Endodermal cell (in vitro differentiated cells): ENCODE results near the gene WDR47. TPM values are rescaled to one million over a fixed set of nuclear protein-coding genes. Genes with fewer than 3 reads are reported as not detected.

Experiments
- DNase-seq: peaks from one replicate; pipeline ENCODE4 v3.0.0-alpha.2; 2017
- H3K27ac ChIP-seq: 2 replicates; pipeline ENCODE4 v1.5.1; 2013; ENCODE audit warnings: mild to moderate bottlenecking, low read depth, low read length, moderate library complexity
- H3K27me3 ChIP-seq: 2 replicates; pipeline ENCODE4 v1.6.1; 2013; ENCODE audit warnings: mild to moderate bottlenecking, low read length, moderate library complexity; ENCODE audit not compliant: insufficient read depth, control insufficient read depth, poor library complexity, severe bottlenecking
- H3K36me3 ChIP-seq: 2 replicates; pipeline ENCODE4 v1.7.0; 2013; ENCODE audit warnings: mild to moderate bottlenecking, low read length, moderate library complexity; ENCODE audit not compliant: control insufficient read depth, insufficient read depth
- H3K4me1 ChIP-seq: one replicate; pipeline ENCODE4 v1.7.0; 2013; ENCODE audit warnings: low read length; ENCODE audit not compliant: control insufficient read depth, insufficient read depth
- H3K4me3 ChIP-seq: 2 replicates; pipeline ENCODE4 v1.5.1; 2013; ENCODE audit warnings: mild to moderate bottlenecking, low read length, moderate library complexity
- H3K9ac ChIP-seq: 2 replicates; pipeline ENCODE4 v1.6.1; 2013; ENCODE audit warnings: mild to moderate bottlenecking, low read length, moderate library complexity; ENCODE audit not compliant: poor library complexity, severe bottlenecking; ENCODE audit errors: extremely low read depth
- H3K9me3 ChIP-seq: 2 replicates; pipeline ENCODE4 v1.6.1; 2013; ENCODE audit warnings: mild to moderate bottlenecking, low read length, moderate library complexity; ENCODE audit not compliant: control insufficient read depth
- H3K27ac Mint-ChIP-seq: 2 replicates; pipeline ENCODE4 v1.8.0; 2020; ENCODE audit warnings: mixed read lengths
- H3K27me3 Mint-ChIP-seq: 2 replicates; pipeline ENCODE4 v1.8.0; 2021; ENCODE audit warnings: mild to moderate bottlenecking, mixed read lengths; ENCODE audit not compliant: insufficient read depth
- H3K36me3 Mint-ChIP-seq: 2 replicates; pipeline ENCODE4 v1.8.0; 2020; ENCODE audit warnings: low read depth, mixed read lengths
- H3K4me1 Mint-ChIP-seq: 2 replicates; pipeline ENCODE4 v1.8.0; 2020; ENCODE audit warnings: mixed read lengths
- H3K4me3 Mint-ChIP-seq: 2 replicates; pipeline ENCODE4 v1.8.0; 2020; ENCODE audit warnings: mild to moderate bottlenecking, moderate library complexity, mixed read lengths
- H3K9me3 Mint-ChIP-seq: 2 replicates; pipeline ENCODE4 v1.8.0; 2020; ENCODE audit warnings: mild to moderate bottlenecking, mixed read lengths
- WGBS, 2 experiments: methylation state at CpG; one replicate each; pipeline versions ENCODE4 v1.1.5 to v1.1.7; 2013; ENCODE audit warnings: missing lambda C conversion rate in 2 of 2, mixed read lengths in 1 of 2; ENCODE audit not compliant: insufficient coverage in 1 of 2, insufficient read length in 1 of 2; 5-methylcytosine and 5-hydroxymethylcytosine counted together
- total RNA-seq, 2 donors: library from RNA; stranded (reverse); fragmentation: NEBNext Ultra II Directional in 1 of 2; extraction: Animal tissue kit (Norgen Biotek cat#: 25700) in 1 of 2; gene quantifications; 2 replicates in 1 of 2; 3 replicates in 1 of 2; pipeline ENCODE4 v1.2.1, GENCODE V29; 2021
- TF ChIP-seq, protein P1 (sequence below): fragments of 200-600 bp; sonication (generic); conservative IDR thresholded peaks from 2 replicates; pipeline ENCODE4 v1.5.0; 2021; ENCODE audit warnings: antibody characterized with exemption, mild to moderate bottlenecking

The WDR47 gene
- total RNA-seq, 2 donors from 2014 or later, result 7.5 to 9.2 TPM

- H3K27me3 Mint-ChIP-seq, result peaks cover 2% of the 10 kb centered on the region
- H3K27ac Mint-ChIP-seq, result no peak overlapping the region
- no peak overlapping the region for H3K27ac ChIP-seq
- H3K4me3 ChIP-seq, result no peak overlapping the region
- no peaks in the 10 kb centered on the region for H3K27me3 ChIP-seq
- H3K36me3 Mint-ChIP-seq, result no peaks in the 10 kb centered on the region
- H3K4me3 Mint-ChIP-seq, result no peak overlapping the region
- H3K9ac ChIP-seq, result no peak overlapping the region
- WGBS, 2 experiments, result 67 to 100% methylated on average over 1 to 2 of the region's 2 CpGs
- H3K4me1 Mint-ChIP-seq, result no peaks in the 10 kb centered on the region
- H3K9me3 Mint-ChIP-seq, result peaks cover 11% of the 10 kb centered on the region
- no peaks in the 10 kb centered on the region for H3K36me3 ChIP-seq
- no peaks in the 10 kb centered on the region for H3K9me3 ChIP-seq
- TF ChIP-seq, protein P1, sequence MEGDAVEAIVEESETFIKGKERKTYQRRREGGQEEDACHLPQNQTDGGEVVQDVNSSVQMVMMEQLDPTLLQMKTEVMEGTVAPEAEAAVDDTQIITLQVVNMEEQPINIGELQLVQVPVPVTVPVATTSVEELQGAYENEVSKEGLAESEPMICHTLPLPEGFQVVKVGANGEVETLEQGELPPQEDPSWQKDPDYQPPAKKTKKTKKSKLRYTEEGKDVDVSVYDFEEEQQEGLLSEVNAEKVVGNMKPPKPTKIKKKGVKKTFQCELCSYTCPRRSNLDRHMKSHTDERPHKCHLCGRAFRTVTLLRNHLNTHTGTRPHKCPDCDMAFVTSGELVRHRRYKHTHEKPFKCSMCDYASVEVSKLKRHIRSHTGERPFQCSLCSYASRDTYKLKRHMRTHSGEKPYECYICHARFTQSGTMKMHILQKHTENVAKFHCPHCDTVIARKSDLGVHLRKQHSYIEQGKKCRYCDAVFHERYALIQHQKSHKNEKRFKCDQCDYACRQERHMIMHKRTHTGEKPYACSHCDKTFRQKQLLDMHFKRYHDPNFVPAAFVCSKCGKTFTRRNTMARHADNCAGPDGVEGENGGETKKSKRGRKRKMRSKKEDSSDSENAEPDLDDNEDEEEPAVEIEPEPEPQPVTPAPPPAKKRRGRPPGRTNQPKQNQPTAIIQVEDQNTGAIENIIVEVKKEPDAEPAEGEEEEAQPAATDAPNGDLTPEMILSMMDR, result no peak
- DNase-seq, result no peak
- H3K4me1 ChIP-seq, result no peaks in the 10 kb centered on the region
Observed at GRCh38 chr1:109048335-109048734, 6.4 kb upstream of the WDR47 start.

DNA sequence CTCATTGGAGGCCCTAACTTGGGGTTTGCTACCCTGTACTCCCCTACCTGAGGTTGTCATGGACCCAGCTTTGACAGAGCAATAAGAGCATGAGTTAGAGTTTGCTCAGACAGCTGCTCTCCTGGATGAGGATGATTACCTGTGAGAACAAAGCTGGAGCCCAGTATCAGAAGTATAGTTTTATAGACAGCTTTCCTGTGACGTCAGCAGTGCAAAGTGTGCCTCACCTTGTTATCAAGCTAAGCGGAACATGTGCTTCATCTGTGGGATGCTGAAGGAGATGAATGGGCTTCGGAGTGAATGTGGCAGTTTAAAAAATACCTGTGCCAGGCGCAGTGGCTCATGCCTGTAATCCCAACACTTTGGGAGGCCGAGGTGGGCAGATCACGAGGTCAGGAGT lies 5.4 kb upstream of the WDR47 start:
- TF ChIP-seq, protein P1, result no peak
- Mint-ChIP-seq H3K4me3 (no peak overlapping the region), H3K36me3 (no peaks in the 10 kb centered on the region), H3K4me1 (no peaks in the 10 kb centered on the region), H3K9me3 (peaks cover 4% of the 10 kb centered on the region), H3K27ac (no peak overlapping the region), H3K27me3 (peaks cover 2% of the 10 kb centered on the region)
- Histone ChIP-seq H3K36me3 (no peaks in the 10 kb centered on the region), H3K9me3 (no peaks in the 10 kb centered on the region), H3K27ac (no peak overlapping the region), H3K27me3 (no peaks in the 10 kb centered on the region), H3K4me3 (no peak overlapping the region), H3K9ac (no peak overlapping the region), H3K4me1 (no peaks in the 10 kb centered on the region)
- no peak for DNase-seq
- WGBS, 2 experiments, result 82 to 93% methylated on average over 6 of the region's 6 CpGs

DNA sequence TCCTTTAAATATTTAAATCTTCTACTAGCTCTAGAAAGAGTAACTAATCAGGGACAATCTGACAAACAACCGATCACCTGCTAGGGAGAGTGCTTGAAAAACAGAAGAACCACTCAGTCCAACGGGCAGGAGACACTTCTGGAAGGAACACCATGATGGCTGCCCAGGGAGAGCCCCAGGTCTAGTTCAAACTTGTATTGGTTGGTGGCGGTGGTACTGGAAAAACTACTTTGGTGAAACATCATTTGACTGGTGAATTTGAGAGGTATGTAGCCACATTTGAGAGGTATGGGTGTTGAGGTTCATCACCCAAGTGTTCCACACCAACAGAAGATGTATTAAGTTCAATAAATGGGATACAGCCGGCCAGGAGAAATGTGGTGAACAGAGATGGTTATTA lies 4.8 kb upstream of the WDR47 start:
- Histone ChIP-seq H3K9ac (no peak overlapping the region), H3K9me3 (no peaks in the 10 kb centered on the region), H3K27ac (no peak overlapping the region), H3K36me3 (no peaks in the 10 kb centered on the region), H3K27me3 (no peaks in the 10 kb centered on the region), H3K4me1 (no peaks in the 10 kb centered on the region), H3K4me3 (no peak overlapping the region)
- TF ChIP-seq, protein P1, result no peak
- no peaks in the 10 kb centered on the region for H3K9me3 Mint-ChIP-seq
- peaks cover 2% of the 10 kb centered on the region for H3K27me3 Mint-ChIP-seq
- no peaks in the 10 kb centered on the region for H3K36me3 Mint-ChIP-seq
- H3K27ac Mint-ChIP-seq, result no peak overlapping the region
- no peaks in the 10 kb centered on the region for H3K4me1 Mint-ChIP-seq
- H3K4me3 Mint-ChIP-seq, result no peak overlapping the region
- DNase-seq, result no peak
- 88 to 91% methylated on average over 4 of the region's 4 CpGs for WGBS, 2 experiments
